ENCODE data around the gene DLK1.

- no peak for TF ChIP-seq CTCF (conservative IDR thresholded peaks at IDR 0.05; ENCODE audit: low read depth, low read length)
- TF ChIP-seq POLR2A (IDR thresholded peaks at IDR 0.05; ENCODE audit: low read depth, low read length): no peak
- no peak for TF ChIP-seq BHLHE40 (IDR thresholded peaks at IDR 0.05; ENCODE audit: low read depth, low read length)
- TF ChIP-seq MAZ (IDR thresholded peaks at IDR 0.05; ENCODE audit: borderline replicate concordance, low read depth, low read length): no peak
- no peak for TF ChIP-seq RFX5 (IDR thresholded peaks at IDR 0.05; ENCODE audit: low read depth, low read length)
- TF ChIP-seq USF2 (IDR thresholded peaks at IDR 0.05; ENCODE audit: low read depth, low read length): no peak
- no peak for TF ChIP-seq NFE2L2 (IDR thresholded peaks at IDR 0.05; ENCODE audit: low read depth, low read length)
- TF ChIP-seq SMC3 (IDR thresholded peaks at IDR 0.05; ENCODE audit: low read depth, low read length): no peak
- TF ChIP-seq ELK1 (IDR thresholded peaks at IDR 0.05; ENCODE audit: borderline replicate concordance, low read depth, low read length): no peak
- TF ChIP-seq MAFK (IDR thresholded peaks at IDR 0.05; ENCODE audit: low read depth, low read length): no peak
Observed at GRCh38 chr14:100730581-100730980, 3.9 kb downstream of the DLK1 start.
